H1 (cell line): ENCODE data around the gene NECTIN1. TPM values are rescaled to one million over a fixed set of nuclear protein-coding genes. Genes with fewer than 3 reads are reported as not detected.
A peak's percentile ranks its signal among the peaks of the same experiment; 100 is the strongest.

ENCODE experiments used
- CTCF ChIA-PET: fragments of 300-600 bp; sonication (Branson Sonifier 250); formaldehyde crosslinking; loops from one replicate; lab custom pipeline; 2021; ENCODE audit not compliant: partially characterized antibody; lab: Charles Lee
- POLR2A ChIA-PET: fragments of 300-600 bp; sonication (Branson Sonifier 250); formaldehyde crosslinking; loops from one replicate; lab custom pipeline; 2021; ENCODE audit warnings: inconsistent platforms; ENCODE audit not compliant: partially characterized antibody; lab: Charles Lee
- DNase-seq, 2 experiments: peaks; one replicate each; pipeline versions ENCODE4 v3.0.0 to v3.0.0-alpha.2; 2010 to 2022; ENCODE audit warnings: low spot score in 2 of 2, low read depth in 1 of 2, mixed read lengths in 1 of 2
- FAIRE-seq: peaks from 2 replicates; lab custom pipeline; 2011; peaks lifted over from hg19 to GRCh38; lab: Jason Lieb, UNC
- H2AFZ ChIP-seq: 2 replicates; pipeline ENCODE4 v1.8.1; 2012; ENCODE audit warnings: low read length, inconsistent platforms
- H2AK5ac ChIP-seq: 2 replicates; pipeline ENCODE4 v1.6.1; 2013; ENCODE audit warnings: low read depth, low read length
- H2BK120ac ChIP-seq: replicated peaks from 2 replicates; pipeline ENCODE3; 2013; ENCODE audit warnings: low read depth, low read length, inconsistent platforms
- H2BK12ac ChIP-seq: 2 replicates; pipeline ENCODE4 v1.6.1; 2013; ENCODE audit warnings: low read depth, low read length
- H2BK15ac ChIP-seq: 2 replicates; pipeline ENCODE4 v1.6.1; 2013; ENCODE audit warnings: low read length
- H2BK20ac ChIP-seq: 2 replicates; pipeline ENCODE4 v1.6.1; 2013; ENCODE audit warnings: low read length
- H2BK5ac ChIP-seq: 2 replicates; pipeline ENCODE4 v1.6.1; 2013; ENCODE audit warnings: low read depth, low read length
- H3K14ac ChIP-seq: 2 replicates; pipeline ENCODE4 v1.6.1; 2013; ENCODE audit warnings: inconsistent platforms; ENCODE audit not compliant: insufficient read length
- H3K18ac ChIP-seq: 2 replicates; pipeline ENCODE4 v1.6.1; 2013; ENCODE audit warnings: low read length; ENCODE audit errors: extremely low read depth
- H3K23ac ChIP-seq: 2 replicates; pipeline ENCODE4 v1.6.1; 2013; ENCODE audit warnings: inconsistent platforms; ENCODE audit not compliant: insufficient read length
- H3K23me2 ChIP-seq: 2 replicates; pipeline ENCODE4 v1.6.1; 2013; ENCODE audit warnings: low read depth, low read length
- H3K27ac ChIP-seq: 2 replicates; pipeline ENCODE4 v1.6.1; 2011; ENCODE audit warnings: low read depth, low read length, inconsistent platforms
- H3K27me3 ChIP-seq, 4 experiments: replicated peaks in 1 of 4; 1 replicate in 1 of 4; 2 replicates in 3 of 4; pipeline versions ENCODE4 v1.6.1 to v1.8.1; 2011 to 2013; ENCODE audit warnings: low read length in 3 of 4, mild to moderate bottlenecking in 3 of 4, inconsistent platforms in 2 of 4, mixed read lengths in 2 of 4, moderate library complexity in 1 of 4; ENCODE audit not compliant: control insufficient read depth in 3 of 4, insufficient read depth in 3 of 4; ENCODE audit errors: extremely low read depth in 1 of 4
- H3K36me3 ChIP-seq, 4 experiments: 2 replicates each; pipeline versions ENCODE4 v1.6.1 to v1.8.1; 2011 to 2013; ENCODE audit warnings: mild to moderate bottlenecking in 4 of 4, low read length in 3 of 4, moderate library complexity in 2 of 4, control low read depth in 1 of 4, inconsistent platforms in 1 of 4; ENCODE audit not compliant: insufficient read depth in 4 of 4, control insufficient read depth in 2 of 4
- H3K4ac ChIP-seq: replicated peaks from 2 replicates; pipeline ENCODE3; 2013; ENCODE audit warnings: low read length, low read depth, mixed read lengths, inconsistent platforms; ENCODE audit not compliant: insufficient read length
- H3K4me1 ChIP-seq, 4 experiments: replicated peaks in 1 of 4; 1 replicate in 1 of 4; 2 replicates in 3 of 4; pipeline versions ENCODE4 v1.6.1 to v1.8.1; 2011 to 2013; ENCODE audit warnings: low read length in 3 of 4, inconsistent platforms in 2 of 4, mixed read lengths in 1 of 4; ENCODE audit not compliant: insufficient read depth in 4 of 4, control insufficient read depth in 3 of 4
- H3K4me2 ChIP-seq, 2 experiments: 2 replicates each; pipeline versions ENCODE4 v1.6.1 to v1.8.1; 2011 to 2013; ENCODE audit warnings: low read depth in 2 of 2, low read length in 2 of 2, control low read depth in 1 of 2, inconsistent platforms in 1 of 2, mild to moderate bottlenecking in 1 of 2; ENCODE audit not compliant: insufficient read depth in 1 of 2
- H3K4me3 ChIP-seq, 4 experiments: fragments of 200-600, 300-600 bp in 1 of 4; sonication (generic), shearing (Covaris generic), sonication (Bioruptor Twin) in 1 of 4; 2 replicates each; pipeline versions ENCODE4 v1.5.1 to v1.8.1; 2011 to 2016; ENCODE audit warnings: low read length in 4 of 4, low read depth in 3 of 4, control low read depth in 2 of 4, inconsistent platforms in 2 of 4, mild to moderate bottlenecking in 2 of 4, mixed read lengths in 1 of 4, moderate library complexity in 1 of 4; ENCODE audit not compliant: insufficient read depth in 2 of 4; ENCODE audit errors: extremely low read depth in 1 of 4
- H3K56ac ChIP-seq: replicated peaks from 2 replicates; pipeline ENCODE3; 2013; ENCODE audit warnings: low read depth, mild to moderate bottlenecking, mixed read lengths, low read length, inconsistent platforms; ENCODE audit not compliant: insufficient read length
- H3K79me1 ChIP-seq: 2 replicates; pipeline ENCODE4 v1.6.1; 2013; ENCODE audit warnings: low read depth, low read length, control low read depth
- H3K79me2 ChIP-seq, 2 experiments: 2 replicates each; pipeline versions ENCODE4 v1.6.1 to v1.8.1; 2012 to 2013; ENCODE audit warnings: low read length in 2 of 2, mild to moderate bottlenecking in 2 of 2, inconsistent platforms in 1 of 2; ENCODE audit not compliant: insufficient read depth in 2 of 2, control insufficient read depth in 1 of 2
- H3K9ac ChIP-seq, 4 experiments: replicated peaks in 1 of 4; 1 replicate in 1 of 4; 2 replicates in 3 of 4; pipeline versions ENCODE4 v1.6.1 to v1.8.1; 2011 to 2013; ENCODE audit warnings: low read depth in 3 of 4, low read length in 3 of 4, control low read depth in 2 of 4, mild to moderate bottlenecking in 2 of 4, moderate library complexity in 2 of 4, inconsistent platforms in 1 of 4; ENCODE audit errors: extremely low read depth in 1 of 4
- H3K9me3 ChIP-seq, 2 experiments: 2 replicates each; pipeline versions ENCODE4 v1.6.1 to v1.8.1; 2012 to 2013; ENCODE audit warnings: mild to moderate bottlenecking in 2 of 2, moderate library complexity in 2 of 2, control low read depth in 1 of 2, inconsistent platforms in 1 of 2, low read depth in 1 of 2, low read length in 1 of 2, mixed read lengths in 1 of 2; ENCODE audit not compliant: insufficient read depth in 2 of 2
- H4K20me1 ChIP-seq, 2 experiments: replicated peaks in 1 of 2; 2 replicates each; pipeline versions ENCODE3 to v1.8.1; 2011 to 2013; ENCODE audit warnings: inconsistent platforms in 2 of 2, low read length in 2 of 2, mild to moderate bottlenecking in 1 of 2; ENCODE audit not compliant: insufficient read depth in 2 of 2, control insufficient read depth in 1 of 2
- H4K5ac ChIP-seq: 2 replicates; pipeline ENCODE4 v1.6.1; 2013; ENCODE audit warnings: low read length, low read depth, mixed read lengths, inconsistent platforms; ENCODE audit not compliant: insufficient read length
- H4K8ac ChIP-seq: 2 replicates; pipeline ENCODE4 v1.8.0; 2013; ENCODE audit warnings: mild to moderate bottlenecking, moderate library complexity, low read length, inconsistent platforms; ENCODE audit not compliant: insufficient read depth; ENCODE audit errors: extremely low read depth
- H4K91ac ChIP-seq: replicated peaks from 2 replicates; pipeline ENCODE3; 2013; ENCODE audit warnings: low read length, mixed read lengths, inconsistent platforms; ENCODE audit not compliant: insufficient read length
- CEBPB ChIP-seq: IDR thresholded peaks from 2 replicates; pipeline ENCODE4 v1.6.1; 2012; ENCODE audit warnings: low read depth, low read length
- CHD2 ChIP-seq: IDR thresholded peaks from 2 replicates; pipeline ENCODE4 v1.6.1; 2012; ENCODE audit warnings: low read length, improper control_type of control experiment
- EP300 ChIP-seq, 2 experiments: IDR thresholded peaks; 1 replicate in 1 of 2; 2 replicates in 1 of 2; pipeline ENCODE4 v1.6.1; 2011 to 2012; ENCODE audit warnings: low read depth in 2 of 2, low read length in 2 of 2, mild to moderate bottlenecking in 2 of 2, borderline replicate concordance in 1 of 2, inconsistent platforms in 1 of 2, moderate library complexity in 1 of 2
- HDAC6 ChIP-seq: IDR thresholded peaks from one replicate; pipeline ENCODE4 v1.7.1; 2012; ENCODE audit warnings: low read depth, mild to moderate bottlenecking, inconsistent platforms, low read length, moderate library complexity
- KDM5A ChIP-seq: fragments of 200-600 bp; IDR thresholded peaks from 2 replicates; pipeline ENCODE4 v1.7.1; 2012; ENCODE audit warnings: mild to moderate bottlenecking, low read length, inconsistent platforms, mixed read lengths
- POLR2A ChIP-seq, 2 experiments: IDR thresholded peaks; 1 replicate in 1 of 2; 2 replicates in 1 of 2; pipeline ENCODE4 v1.6.1; 2011; ENCODE audit warnings: low read depth in 2 of 2, low read length in 2 of 2, mild to moderate bottlenecking in 2 of 2; ENCODE audit errors: control extremely low read depth in 1 of 2
- RAD21 ChIP-seq, 2 experiments: IDR thresholded peaks in 1 of 2; conservative IDR thresholded peaks in 1 of 2; 2 replicates each; pipeline ENCODE4 v1.6.1; 2011; ENCODE audit warnings: low read depth in 2 of 2, low read length in 2 of 2, improper control_type of control experiment in 1 of 2, inconsistent platforms in 1 of 2, mild to moderate bottlenecking in 1 of 2, moderate library complexity in 1 of 2
- TAF7 ChIP-seq: optimal IDR thresholded peaks from 2 replicates; pipeline ENCODE3; 2011; ENCODE audit warnings: low read depth, mild to moderate bottlenecking, inconsistent platforms, low read length, moderate library complexity, borderline replicate concordance
- TEAD4 ChIP-seq: IDR thresholded peaks from 2 replicates; pipeline ENCODE4 v1.6.1; 2012; ENCODE audit warnings: low read depth, low read length, inconsistent platforms, mixed read lengths
- WGBS, 2 experiments: shearing (Covaris generic) in 1 of 2; methylation state at CpG; one replicate each; pipeline versions ENCODE4 v1.1.6 to v1.1.7; 2013 to 2015; ENCODE audit warnings: low lambda C conversion rate in 2 of 2, mixed read lengths in 2 of 2, inconsistent platforms in 1 of 2, low coverage in 1 of 2, missing lambda C conversion rate in 1 of 2; ENCODE audit not compliant: insufficient replicate concordance in 2 of 2, insufficient coverage in 1 of 2, insufficient read length in 1 of 2; ENCODE audit errors: extremely low coverage in 1 of 2, missing lambda C conversion rate in 1 of 2; 5-methylcytosine and 5-hydroxymethylcytosine counted together
- polyA plus RNA-seq, 7 experiments: library from polyadenylated mRNA; depleted of rRNA in 3 of 7; stranded (reverse) in 5 of 7; unstranded in 2 of 7; fragments of >200 nt in 5 of 7; fragments of 200-250 nt in 2 of 7; gene quantifications; 1 replicate in 5 of 7; 2 replicates in 1 of 7; 4 replicates in 1 of 7; pipeline versions ENCODE4 v1.2.1 to v1.2.3, GENCODE V29; 2011 to 2013; ENCODE audit warnings: missing spikeins in 2 of 7, mixed read lengths in 2 of 7
- total RNA-seq: library from RNA; stranded (reverse); fragmentation: NEBNext Ultra II Directional; extraction: Animal tissue kit (Norgen Biotek cat#: 25700); gene quantifications from 2 replicates; pipeline ENCODE4 v1.2.1, GENCODE V29; 2021
- TF ChIP-seq, protein P1 (sequence below): IDR thresholded peaks from 2 replicates; pipeline ENCODE4 v1.6.1; 2012; ENCODE audit warnings: low read length, inconsistent platforms

NECTIN1 gene
- total and polyA plus RNA-seq, 2 of the 8 experiments (the other 6 are each of a cell fraction or from before 2014, with no cell fraction given): 43.2 to 97.7 TPM

DNA sequence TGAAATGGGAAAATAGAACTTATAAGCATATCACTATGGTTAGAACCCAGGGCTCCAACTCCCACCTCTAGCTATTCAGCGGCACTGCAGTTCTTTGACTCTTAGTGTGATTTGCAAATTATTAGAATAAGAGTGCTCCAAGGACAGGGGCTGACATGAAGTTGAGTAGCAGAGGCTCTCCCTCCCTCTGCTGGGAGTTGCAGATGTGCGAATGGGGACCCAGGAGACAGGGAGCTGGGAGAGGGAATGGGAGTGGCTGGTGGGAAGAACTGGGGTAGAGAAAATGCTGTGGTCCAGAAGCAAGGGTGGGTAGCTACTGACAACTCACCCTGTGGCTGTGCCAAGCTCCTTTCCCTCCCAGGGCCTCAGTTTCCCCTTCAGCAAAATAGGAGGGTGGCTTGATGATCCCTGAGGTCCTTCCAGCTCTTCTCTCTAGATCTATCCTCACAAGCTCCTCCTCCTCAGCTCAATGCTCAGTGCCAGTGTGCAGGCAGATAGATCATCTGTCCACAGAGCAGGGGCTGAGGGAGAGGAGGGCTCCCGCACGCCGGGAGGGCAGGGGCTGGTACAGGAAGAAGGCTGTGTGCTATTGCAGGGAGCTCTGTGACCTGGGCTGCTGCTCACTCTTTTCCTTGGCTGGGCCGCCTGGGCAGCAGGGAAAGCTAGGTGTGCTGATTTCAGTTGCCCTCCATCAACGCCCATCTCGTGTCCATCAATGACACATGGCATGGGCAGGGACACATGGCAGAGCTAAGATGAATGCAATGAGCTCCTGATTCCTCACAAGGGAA is 99.0 kb downstream of the NECTIN1 start:
- H3K9ac ChIP-seq: no peak overlapping the region
- H3K36me3 ChIP-seq: no peaks in the 10 kb centered on the region
- no peak overlapping the region for H3K14ac ChIP-seq
- no peak overlapping the region for H2AFZ ChIP-seq
- H3K4me2 ChIP-seq: no peak overlapping the region
- FAIRE-seq: no peak
- H4K91ac ChIP-seq: no peak overlapping the region
- no peak for DNase-seq
- H3K4ac ChIP-seq: no peak overlapping the region
- WGBS, 2 experiments: 88% methylated on average over 8 of the region's 8 CpGs; no CpG with 5 or more reads in 1 of the 2 experiments
- no peaks in the 10 kb centered on the region; a peak in 2 of 7 replicates for H3K27me3 ChIP-seq
- H2BK120ac ChIP-seq: no peak overlapping the region
- no peak overlapping the region for H2AK5ac ChIP-seq
- H3K56ac ChIP-seq: no peak overlapping the region
- ChIA-PET CTCF (interaction anchor here (0.6 to 2.7 kb wide), 21 partner anchors 8 to 478 kb away, joined by 3 to 14 read pairs (median 4); no protein-coding TSS in a partner anchor), POLR2A (interaction anchor here (1.2 kb wide), 1 partner anchor 45 kb away, joined by 4 read pairs; no protein-coding TSS in a partner anchor)
- H2BK20ac ChIP-seq: no peak overlapping the region
- peak overlapping the region; percentile 68; the same call in 1 of the 2 replicates for H2BK12ac ChIP-seq
- peaks cover 3 to 23% (median 11%) of the 10 kb centered on the region in 4 experiments; a peak in 6 of 7 replicates for H3K4me1 ChIP-seq
- 0 out of 2 replicates have a peak overlapping the region, but pooled peaks have one; percentile 81 for H2BK15ac ChIP-seq
- H4K5ac ChIP-seq: no peak overlapping the region
- H3K23me2 ChIP-seq: no peaks in the 10 kb centered on the region
- H3K18ac ChIP-seq: no peak overlapping the region
- H3K79me2 ChIP-seq: no peaks in the 10 kb centered on the region
- H4K20me1 ChIP-seq: no peaks in the 10 kb centered on the region
- H3K4me3 ChIP-seq: no peak overlapping the region
- no peak overlapping the region for H3K27ac ChIP-seq
- H3K9me3 ChIP-seq: no peaks in the 10 kb centered on the region
- no peak overlapping the region for H3K23ac ChIP-seq
- no peaks in the 10 kb centered on the region for H3K79me1 ChIP-seq
- H4K8ac ChIP-seq: no peak overlapping the region
- no peak overlapping the region for H2BK5ac ChIP-seq
- TF ChIP-seq CEBPB (no peak), RAD21 (IDR thresholded peaks at IDR 0.05 in 1 of 2, conservative IDR thresholded peaks at IDR 0.05 in 1 of 2; ENCODE audit: low read depth in 2 of 2, low read length in 2 of 2) (no peak), TEAD4 (no peak), TAF7 (no peak), KDM5A (no peak), POLR2A (IDR thresholded peaks at IDR 0.05; ENCODE audit: control extremely low read depth in 1 of 2, low read depth in 2 of 2, low read length in 2 of 2) (no peak), CHD2 (no peak), EP300 (IDR thresholded peaks at IDR 0.05; ENCODE audit: borderline replicate concordance in 1 of 2, low read depth in 2 of 2, low read length in 2 of 2) (no peak), HDAC6 (no peak)
- TF ChIP-seq, protein P1, sequence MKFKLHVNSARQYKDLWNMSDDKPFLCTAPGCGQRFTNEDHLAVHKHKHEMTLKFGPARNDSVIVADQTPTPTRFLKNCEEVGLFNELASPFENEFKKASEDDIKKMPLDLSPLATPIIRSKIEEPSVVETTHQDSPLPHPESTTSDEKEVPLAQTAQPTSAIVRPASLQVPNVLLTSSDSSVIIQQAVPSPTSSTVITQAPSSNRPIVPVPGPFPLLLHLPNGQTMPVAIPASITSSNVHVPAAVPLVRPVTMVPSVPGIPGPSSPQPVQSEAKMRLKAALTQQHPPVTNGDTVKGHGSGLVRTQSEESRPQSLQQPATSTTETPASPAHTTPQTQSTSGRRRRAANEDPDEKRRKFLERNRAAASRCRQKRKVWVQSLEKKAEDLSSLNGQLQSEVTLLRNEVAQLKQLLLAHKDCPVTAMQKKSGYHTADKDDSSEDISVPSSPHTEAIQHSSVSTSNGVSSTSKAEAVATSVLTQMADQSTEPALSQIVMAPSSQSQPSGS: no peak
